Measurements from ENCODE around the gene UBAP2L. TPM values are rescaled to one million over a fixed set of nuclear protein-coding genes. Genes with fewer than 3 reads are reported as not detected.

UBAP2L gene
- total RNA-seq, 6 experiments from 2014 or later = 197 to 257 (median 227) TPM

DNA sequence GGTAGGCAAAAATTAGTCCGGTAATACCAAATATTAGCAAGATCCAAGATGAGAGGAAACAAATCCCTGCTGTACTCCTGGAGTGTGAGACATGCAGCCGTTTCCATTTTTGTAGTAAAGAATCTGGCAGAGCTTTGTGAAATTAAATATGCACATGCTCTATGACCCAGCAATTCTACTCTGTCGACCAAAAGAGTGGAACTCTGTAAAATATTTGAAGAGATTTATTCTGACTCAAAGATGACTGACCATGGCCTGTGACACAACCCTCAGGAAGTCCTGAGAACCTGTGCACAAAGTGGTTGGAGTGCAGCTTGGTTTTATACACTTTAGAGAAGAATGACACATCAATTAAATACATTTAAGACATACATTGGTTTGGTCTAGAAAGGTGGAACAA is 67.9 kb downstream of the UBAP2L start:
- no peak overlapping the region for H3K4me3 Mint-ChIP-seq
- H3K9me3 Mint-ChIP-seq = peaks cover 6% of the 10 kb centered on the region
- peaks cover 12% of the 10 kb centered on the region for H3K27me3 Mint-ChIP-seq (ENCODE audit: insufficient read depth)
- no peak for DNase-seq
- peaks cover 10% of the 10 kb centered on the region for H3K4me1 Mint-ChIP-seq (ENCODE audit: low read depth)
- TF ChIP-seq, protein P1, sequence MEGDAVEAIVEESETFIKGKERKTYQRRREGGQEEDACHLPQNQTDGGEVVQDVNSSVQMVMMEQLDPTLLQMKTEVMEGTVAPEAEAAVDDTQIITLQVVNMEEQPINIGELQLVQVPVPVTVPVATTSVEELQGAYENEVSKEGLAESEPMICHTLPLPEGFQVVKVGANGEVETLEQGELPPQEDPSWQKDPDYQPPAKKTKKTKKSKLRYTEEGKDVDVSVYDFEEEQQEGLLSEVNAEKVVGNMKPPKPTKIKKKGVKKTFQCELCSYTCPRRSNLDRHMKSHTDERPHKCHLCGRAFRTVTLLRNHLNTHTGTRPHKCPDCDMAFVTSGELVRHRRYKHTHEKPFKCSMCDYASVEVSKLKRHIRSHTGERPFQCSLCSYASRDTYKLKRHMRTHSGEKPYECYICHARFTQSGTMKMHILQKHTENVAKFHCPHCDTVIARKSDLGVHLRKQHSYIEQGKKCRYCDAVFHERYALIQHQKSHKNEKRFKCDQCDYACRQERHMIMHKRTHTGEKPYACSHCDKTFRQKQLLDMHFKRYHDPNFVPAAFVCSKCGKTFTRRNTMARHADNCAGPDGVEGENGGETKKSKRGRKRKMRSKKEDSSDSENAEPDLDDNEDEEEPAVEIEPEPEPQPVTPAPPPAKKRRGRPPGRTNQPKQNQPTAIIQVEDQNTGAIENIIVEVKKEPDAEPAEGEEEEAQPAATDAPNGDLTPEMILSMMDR (IDR thresholded peaks at IDR 0.05) = no peak
- H3K27ac Mint-ChIP-seq = no peak overlapping the region; the same call in 1 of the 2 replicates
- H3K36me3 Mint-ChIP-seq (ENCODE audit: low read depth) = no peaks in the 10 kb centered on the region; the same call in 1 of the 2 replicates

DNA sequence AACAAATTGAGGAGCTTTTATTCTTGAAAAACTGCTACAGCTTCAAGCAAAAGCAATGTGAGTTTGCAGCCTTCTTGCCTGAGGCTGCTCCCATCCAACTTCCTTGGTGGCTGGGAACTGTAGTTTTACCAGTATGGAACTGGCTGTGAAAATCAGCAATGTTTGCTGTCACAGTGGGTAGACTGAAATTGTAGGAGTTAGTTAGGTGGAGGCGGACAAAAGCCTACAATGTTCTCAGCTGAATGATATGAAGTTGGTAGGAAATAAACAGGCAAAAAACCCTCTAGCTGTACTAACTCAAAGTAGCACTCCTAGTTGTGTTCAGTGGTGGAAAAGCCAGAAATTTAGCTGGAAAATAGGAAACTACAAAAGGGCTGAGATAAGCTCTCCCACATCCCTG is 70.2 kb downstream of the UBAP2L start:
- DNase-seq = no peak
- H3K4me3 Mint-ChIP-seq = no peak overlapping the region
- peaks cover 26% of the 10 kb centered on the region for H3K9me3 Mint-ChIP-seq
- peaks cover 11% of the 10 kb centered on the region for H3K36me3 Mint-ChIP-seq (ENCODE audit: low read depth)
- peaks cover 15% of the 10 kb centered on the region for H3K27me3 Mint-ChIP-seq (ENCODE audit: insufficient read depth)
- TF ChIP-seq, protein P1 (IDR thresholded peaks at IDR 0.05) = no peak
- no peak overlapping the region for H3K27ac Mint-ChIP-seq
- H3K4me1 Mint-ChIP-seq (ENCODE audit: low read depth) = peaks cover 10% of the 10 kb centered on the region

DNA sequence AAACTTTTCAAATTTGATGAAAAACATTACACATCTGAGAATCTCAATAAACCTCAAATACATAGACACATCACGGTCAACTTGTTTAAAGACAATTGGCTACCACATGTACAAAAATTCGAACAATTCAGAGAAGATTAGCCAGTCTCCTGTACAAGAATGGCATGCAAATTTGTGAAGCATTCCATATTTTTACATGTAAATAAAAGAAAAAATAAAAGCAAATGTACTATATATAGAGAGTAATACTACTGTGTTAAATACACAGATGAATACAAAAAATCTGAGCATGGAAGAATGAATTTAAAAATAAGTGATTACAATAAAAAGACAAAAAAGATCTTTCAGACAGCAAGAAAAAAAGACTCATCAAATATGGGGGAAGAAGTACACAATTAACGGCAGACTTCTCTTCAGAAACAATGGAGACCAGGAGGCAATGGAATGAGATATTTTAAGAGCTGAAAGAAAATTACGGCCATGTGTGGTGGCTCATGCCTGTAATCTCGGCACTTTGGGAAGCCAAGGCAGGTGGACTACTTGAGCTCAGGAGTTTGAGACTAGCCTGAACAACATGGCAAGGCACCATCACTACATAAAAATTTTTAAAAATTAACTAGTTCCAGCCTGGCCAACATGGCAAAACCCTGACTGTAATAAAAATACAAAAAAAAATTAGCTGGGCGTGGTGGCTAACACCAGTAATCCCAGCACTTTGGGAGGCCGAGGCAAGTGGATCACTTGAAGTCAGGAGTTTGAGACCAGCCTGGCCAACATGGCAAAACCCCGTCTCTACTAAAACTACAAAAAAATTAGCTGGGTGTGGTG is 74.9 kb downstream of the UBAP2L start:
- no peak for DNase-seq
- TF ChIP-seq, protein P1 (IDR thresholded peaks at IDR 0.05) = no peak
- Mint-ChIP-seq H3K27ac (no peak overlapping the region), H3K4me1 (ENCODE audit: low read depth) (no peaks in the 10 kb centered on the region), H3K27me3 (ENCODE audit: insufficient read depth) (peaks cover 18% of the 10 kb centered on the region), H3K9me3 (peaks cover 39% of the 10 kb centered on the region), H3K36me3 (ENCODE audit: low read depth) (peaks cover 11% of the 10 kb centered on the region), H3K4me3 (no peak overlapping the region)

DNA sequence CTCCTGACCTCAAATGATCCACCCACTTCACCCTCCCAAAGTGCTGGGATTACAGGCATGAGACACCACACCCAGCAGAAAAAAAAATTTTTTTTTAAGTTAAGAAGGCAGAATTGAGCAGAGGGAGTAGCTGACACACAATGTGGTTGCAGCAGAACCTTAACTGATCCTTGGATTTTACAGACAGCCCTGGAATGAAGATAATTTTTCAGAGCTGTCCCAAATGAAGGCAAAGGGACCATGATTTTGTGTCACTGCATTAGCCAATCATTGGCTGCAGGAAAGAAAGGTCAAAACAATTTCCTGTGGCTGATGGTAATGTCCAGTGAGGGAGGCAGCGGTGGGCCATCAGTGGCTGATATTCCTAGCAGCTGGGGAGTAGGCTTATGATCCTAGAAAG is 80.8 kb downstream of the UBAP2L start:
- Mint-ChIP-seq H3K4me1 (ENCODE audit: low read depth) (0 out of 2 replicates have a peak, but pooled peaks cover 16% of the 10 kb centered on the region), H3K4me3 (no peak overlapping the region), H3K9me3 (peaks cover 10% of the 10 kb centered on the region), H3K27me3 (ENCODE audit: insufficient read depth) (peaks cover 10% of the 10 kb centered on the region), H3K36me3 (ENCODE audit: low read depth) (no peaks in the 10 kb centered on the region), H3K27ac (no peak overlapping the region)
- DNase-seq = no peak
- TF ChIP-seq, protein P1 (IDR thresholded peaks at IDR 0.05) = no peak

DNA sequence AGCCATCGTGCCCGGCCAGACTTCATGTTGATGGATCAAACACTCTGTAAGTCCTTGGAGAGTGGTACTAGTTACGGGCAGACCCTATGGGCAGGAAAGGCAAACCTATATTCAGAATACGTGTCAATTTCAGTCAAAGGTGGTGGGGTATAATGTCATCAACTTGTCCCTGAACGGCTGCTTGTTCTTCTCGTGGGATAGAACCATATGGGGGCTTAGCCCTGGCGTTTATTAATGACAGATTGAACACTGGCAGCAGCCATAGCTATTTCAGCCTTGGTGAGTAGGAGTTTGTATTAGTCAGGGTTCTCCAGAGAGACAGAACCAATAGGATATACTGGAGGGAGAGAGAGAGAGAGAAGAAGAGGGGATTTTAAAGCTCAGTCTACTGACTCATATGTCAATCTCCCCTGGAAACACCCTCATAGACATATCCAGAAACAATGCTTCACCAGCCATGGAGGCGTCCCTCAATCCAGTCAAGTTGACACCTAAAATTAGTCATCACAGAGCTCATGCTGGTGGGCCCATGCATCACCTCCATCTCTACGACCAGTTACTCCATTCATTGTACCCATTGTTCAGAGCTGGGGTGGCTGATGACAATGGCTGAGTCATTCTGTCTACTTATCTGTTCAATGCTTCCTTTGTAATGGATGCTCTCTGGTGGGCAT is 84.0 kb downstream of the UBAP2L start:
- Mint-ChIP-seq H3K9me3 (no peaks in the 10 kb centered on the region), H3K36me3 (ENCODE audit: low read depth) (no peaks in the 10 kb centered on the region), H3K27me3 (ENCODE audit: insufficient read depth) (peaks cover 16% of the 10 kb centered on the region), H3K4me1 (ENCODE audit: low read depth) (peaks cover 24% of the 10 kb centered on the region), H3K4me3 (no peak overlapping the region), H3K27ac (no peak overlapping the region)
- TF ChIP-seq, protein P1 (IDR thresholded peaks at IDR 0.05) = no peak
- DNase-seq = no peak

Data from HFFc6 (cell line).